Placental epithelial cell (primary cell): ENCODE measurements around the gene POLDIP2. TPM values are rescaled to one million over a fixed set of nuclear protein-coding genes. Genes with fewer than 3 reads are reported as not detected.

Experiments used
- total RNA-seq: library from RNA; depleted of rRNA; stranded (reverse); fragments of >200 nt; gene quantifications from 2 replicates; pipeline ENCODE4 v1.2.3, GENCODE V29; 2012

The POLDIP2 gene
- total RNA-seq, result 47.9 and 92.5 TPM in 2 replicates

GRCh38 chr17:28357061-28357900 lies at the start of gene POLDIP2:
POLDIP2 (minus strand) TSS chr17:28357527; CDS start chr17:28357448, 79 bp downstream.

GRCh38 chr17:28405632-28406472 lies 48.5 kb upstream of the POLDIP2 start, which contains the start of gene SLC46A1:
SLC46A1 (minus strand) TSS chr17:28406212; CDS start chr17:28406114, 98 bp downstream.

GRCh38 chr17:28371245-28372202 lies 14.2 kb upstream of the POLDIP2 start, which contains the start of gene SARM1:
SARM1 (plus strand) TSS chr17:28371694; CDS start chr17:28372033, 339 bp downstream.

GRCh38 chr17:28370035-28370743 lies 12.9 kb upstream of the POLDIP2 start, which contains the start of gene VTN:
VTN (minus strand) TSS chr17:28370307; CDS start chr17:28370203, 104 bp downstream.

GRCh38 chr17:28364665-28365363 lies 7.5 kb upstream of the POLDIP2 start, which contains the start of gene SEBOX:
SEBOX (minus strand) TSS chr17:28365199; CDS start chr17:28365151, 48 bp downstream.

GRCh38 chr17:28335201-28335958 lies 21.9 kb downstream of the POLDIP2 start, which contains the start of the genes IFT20 and TNFAIP1:
IFT20 (minus strand) TSS chr17:28335472; CDS start chr17:28331985, 3,487 bp downstream.
TNFAIP1 (plus strand) TSS chr17:28335761; CDS start chr17:28339522, 3,761 bp downstream.

GRCh38 chr17:28318759-28319597 lies 38.3 kb downstream of the POLDIP2 start, which contains the start of gene TMEM97:
TMEM97 (plus strand) TSS chr17:28319200; CDS start chr17:28319240, 40 bp downstream.

Other genes starting within 250 kb of the POLDIP2 start
- gene TMEM97, start 38.3 kb downstream of the POLDIP2 start, total RNA-seq, result 11.8 and 11.9 TPM in 2 replicates
- gene IFT20, start 22.1 kb downstream of the POLDIP2 start, total RNA-seq, result 53.5 and 58.5 TPM in 2 replicates
- gene TNFAIP1, start 21.8 kb downstream of the POLDIP2 start, total RNA-seq, result 38.5 and 72.3 TPM in 2 replicates
- not detected in 2 replicates for gene SEBOX, start 7.7 kb upstream of the POLDIP2 start, total RNA-seq
- gene VTN, start 12.8 kb upstream of the POLDIP2 start, total RNA-seq, result under 0.01 and 0.54 TPM in 2 replicates
- 1.8 and 4.7 TPM in 2 replicates for gene SARM1, start 14.2 kb upstream of the POLDIP2 start, total RNA-seq
- 6.3 and 7.4 TPM in 2 replicates for gene SLC46A1, start 48.7 kb upstream of the POLDIP2 start, total RNA-seq
- gene SLC13A2, start 116.1 kb upstream of the POLDIP2 start, total RNA-seq, result not detected in 2 replicates
- gene FOXN1, start 148.8 kb upstream of the POLDIP2 start, total RNA-seq, result not detected in 2 replicates
- 19.2 and 23.3 TPM in 2 replicates for gene UNC119, start 195.1 kb upstream of the POLDIP2 start, total RNA-seq
- gene PIGS, start 214.0 kb upstream of the POLDIP2 start, total RNA-seq, result 73.8 and 95.4 TPM in 2 replicates
- gene ALDOC, start 219.4 kb upstream of the POLDIP2 start, total RNA-seq, result 19.6 and 25.2 TPM in 2 replicates
- gene SPAG5, start 241.5 kb upstream of the POLDIP2 start, total RNA-seq, result 8.6 and 12.8 TPM in 2 replicates